MM.1S (cell line): ENCODE data around the gene ULK1.

Experiments used
- DNase-seq: peaks from one replicate; pipeline ENCODE4 v3.0.0-alpha.2; 2015
- H2AFZ ChIP-seq: fragments of 300-600 bp; sonication (generic); 2 replicates; pipeline ENCODE4 v1.6.0; 2016; ENCODE audit warnings: antibody characterized with exemption, low read length
- H3F3A ChIP-seq: fragments of 300-600 bp; sonication (generic); 2 replicates; pipeline ENCODE4 v1.6.1; 2016; ENCODE audit warnings: mild to moderate bottlenecking, antibody characterized with exemption, low read length, moderate library complexity, mixed read lengths; ENCODE audit not compliant: insufficient read depth
- H3K27ac ChIP-seq: fragments of 300-600 bp; sonication (generic); 2 replicates; pipeline ENCODE4 v1.5.1; 2016; ENCODE audit warnings: mild to moderate bottlenecking, low read length
- H3K27me3 ChIP-seq: fragments of 300-600 bp; sonication (generic); replicated peaks from 2 replicates; pipeline ENCODE4 v1.6.0; 2016; ENCODE audit warnings: low read length; ENCODE audit not compliant: insufficient read depth
- H3K36me3 ChIP-seq: fragments of 300-600 bp; sonication (generic); replicated peaks from 2 replicates; pipeline ENCODE4 v1.6.1; 2016; ENCODE audit warnings: mild to moderate bottlenecking, low read length, mixed read lengths; ENCODE audit not compliant: insufficient read depth
- H3K4me1 ChIP-seq: fragments of 300-600 bp; sonication (generic); 2 replicates; pipeline ENCODE4 v1.6.1; 2016; ENCODE audit warnings: low read length, mixed read lengths
- H3K4me2 ChIP-seq: fragments of 300-600 bp; sonication (generic); 2 replicates; pipeline ENCODE4 v1.6.0; 2016; ENCODE audit warnings: low read depth, low read length
- H3K4me3 ChIP-seq: fragments of 300-600 bp; sonication (generic); 2 replicates; pipeline ENCODE4 v1.5.1; 2016; ENCODE audit warnings: low read length, mixed read lengths
- H3K79me2 ChIP-seq: fragments of 300-600 bp; sonication (generic); 2 replicates; pipeline ENCODE4 v1.6.1; 2016; ENCODE audit warnings: mixed run types, low read length, mixed read lengths
- H3K9ac ChIP-seq: fragments of 300-600 bp; sonication (generic); 2 replicates; pipeline ENCODE4 v1.6.1; 2016; ENCODE audit warnings: low read length, mixed read lengths
- H3K9me2 ChIP-seq: fragments of 300-600 bp; sonication (generic); replicated peaks from 2 replicates; pipeline ENCODE4 v1.6.1; 2016; ENCODE audit warnings: mild to moderate bottlenecking, low read length, mixed read lengths; ENCODE audit not compliant: insufficient read depth
- H3K9me3 ChIP-seq: fragments of 300-600 bp; sonication (generic); replicated peaks from 2 replicates; pipeline ENCODE4 v1.6.1; 2016; ENCODE audit warnings: mild to moderate bottlenecking, low read length, mixed read lengths; ENCODE audit not compliant: insufficient read depth
- H4K20me1 ChIP-seq: fragments of 300-600 bp; sonication (generic); 2 replicates; pipeline ENCODE4 v1.6.1; 2016; ENCODE audit warnings: mild to moderate bottlenecking, low read length, moderate library complexity, mixed read lengths; ENCODE audit not compliant: insufficient read depth
- CTCF ChIP-seq: fragments of 300-600 bp; sonication (generic); IDR thresholded peaks from 2 replicates; pipeline ENCODE4 v1.5.1; 2016; ENCODE audit warnings: antibody characterized with exemption, low read length, mixed read lengths
- EZH2 ChIP-seq: fragments of 300-600 bp; sonication (generic); optimal IDR thresholded peaks from 2 replicates; pipeline ENCODE3; 2017; ENCODE audit warnings: low read depth, mild to moderate bottlenecking, antibody characterized with exemption, low read length, mixed read lengths
- EZH2phosphoT487 ChIP-seq: fragments of 300-600 bp; sonication (generic); IDR thresholded peaks from 2 replicates; pipeline ENCODE4 v1.6.1; 2018; ENCODE audit warnings: antibody characterized with exemption, low read length

The ULK1 gene

GRCh38 chr12:131869871-131870418 lies 24.5 kb upstream of the ULK1 start:
- no peak overlapping the region for H3K9ac ChIP-seq
- no peaks in the 10 kb centered on the region for H3K9me3 ChIP-seq
- no peaks in the 10 kb centered on the region for H4K20me1 ChIP-seq
- no peak overlapping the region for H2AFZ ChIP-seq
- TF ChIP-seq EZH2phosphoT487 (no peak), CTCF (no peak), EZH2 (no peak)
- no peaks in the 10 kb centered on the region for H3K36me3 ChIP-seq
- no peak overlapping the region for H3K4me2 ChIP-seq
- H3K27me3 ChIP-seq = no peaks in the 10 kb centered on the region
- no peaks in the 10 kb centered on the region for H3K4me1 ChIP-seq
- no peak overlapping the region for H3K27ac ChIP-seq
- H3F3A ChIP-seq = no peaks in the 10 kb centered on the region
- no peak overlapping the region for H3K4me3 ChIP-seq
- no peaks in the 10 kb centered on the region for H3K9me2 ChIP-seq
- no peaks in the 10 kb centered on the region for H3K79me2 ChIP-seq
- DNase-seq = no peak

- H3K4me1 ChIP-seq = no peaks in the 10 kb centered on the region
- no peaks in the 10 kb centered on the region for H3F3A ChIP-seq
- no peaks in the 10 kb centered on the region for H3K27me3 ChIP-seq
- no peak for DNase-seq
- no peak overlapping the region for H3K4me3 ChIP-seq
- H3K9me2 ChIP-seq = no peaks in the 10 kb centered on the region
- no peaks in the 10 kb centered on the region for H4K20me1 ChIP-seq
- H3K9me3 ChIP-seq = no peaks in the 10 kb centered on the region
- TF ChIP-seq CTCF (no peak), EZH2 (no peak), EZH2phosphoT487 (no peak)
- no peak overlapping the region for H3K9ac ChIP-seq
- H3K4me2 ChIP-seq = no peak overlapping the region
- no peak overlapping the region for H3K27ac ChIP-seq
- H3K79me2 ChIP-seq = no peaks in the 10 kb centered on the region
- H3K36me3 ChIP-seq = no peaks in the 10 kb centered on the region
- H2AFZ ChIP-seq = no peak overlapping the region
Measured at GRCh38 chr12:131871677-131872076, 22.7 kb upstream of the ULK1 start.

GRCh38 chr12:131872154-131873051 lies 22.0 kb upstream of the ULK1 start:
- H3K9me2 ChIP-seq = no peaks in the 10 kb centered on the region
- H3K4me1 ChIP-seq = no peaks in the 10 kb centered on the region
- no peak for TF ChIP-seq EZH2
- no peaks in the 10 kb centered on the region for H3K27me3 ChIP-seq
- no peaks in the 10 kb centered on the region for H3K79me2 ChIP-seq
- no peak overlapping the region for H3K4me2 ChIP-seq
- no peak overlapping the region for H2AFZ ChIP-seq
- H3K36me3 ChIP-seq = no peaks in the 10 kb centered on the region
- H3K27ac ChIP-seq = no peak overlapping the region
- H3K4me3 ChIP-seq = no peak overlapping the region
- no peaks in the 10 kb centered on the region for H4K20me1 ChIP-seq
- H3K9me3 ChIP-seq = no peaks in the 10 kb centered on the region
- DNase-seq = no peak
- no peaks in the 10 kb centered on the region for H3F3A ChIP-seq
- H3K9ac ChIP-seq = no peak overlapping the region

- Histone ChIP-seq H3K4me2 (no peak overlapping the region), H2AFZ (no peak overlapping the region), H3K27ac (no peak overlapping the region)
Measured at GRCh38 chr12:131873293-131873692, 21.1 kb upstream of the ULK1 start.

More at GRCh38 chr12:131873293-131873692, 21.1 kb upstream of the ULK1 start:
- H3K79me2 ChIP-seq = no peaks in the 10 kb centered on the region
- no peaks in the 10 kb centered on the region for H3K27me3 ChIP-seq
- TF ChIP-seq EZH2 (no peak), CTCF (no peak), EZH2phosphoT487 (no peak)
- H3K9me3 ChIP-seq = no peaks in the 10 kb centered on the region
- no peaks in the 10 kb centered on the region for H3F3A ChIP-seq
- no peaks in the 10 kb centered on the region for H3K36me3 ChIP-seq
- no peaks in the 10 kb centered on the region for H3K9me2 ChIP-seq
- no peaks in the 10 kb centered on the region for H4K20me1 ChIP-seq
- DNase-seq = no peak
- no peaks in the 10 kb centered on the region for H3K4me1 ChIP-seq
- H3K4me3 ChIP-seq = no peak overlapping the region
- H3K9ac ChIP-seq = no peak overlapping the region
